Spleen (tissue), 11 donors: Measurements from ENCODE around the gene USP15. TPM values are rescaled to one million over a fixed set of nuclear protein-coding genes. Genes with fewer than 3 reads are reported as not detected.

ENCODE experiments used
- DNase-seq: peaks from one replicate; pipeline ENCODE4 v3.0.0-alpha.2; 2020
- H3K27ac ChIP-seq, 8 donors: fragments of 200-600 bp; sonication (generic) in 7 of 8; 1 replicate in 4 of 8; 2 replicates in 4 of 8; pipeline versions ENCODE4 v1.5.0 to v1.8.0; 2016 to 2021; ENCODE audit warnings: inconsistent platforms in 4 of 8, mild to moderate bottlenecking in 4 of 8, moderate library complexity in 1 of 8
- H3K27me3 ChIP-seq, 7 donors: fragments of 200-600 bp; sonication (generic) in 6 of 7; replicated peaks in 1 of 7; 1 replicate in 4 of 7; 2 replicates in 3 of 7; pipeline versions ENCODE4 v1.5.0 to v1.8.0; 2016 to 2021; ENCODE audit warnings: inconsistent platforms in 3 of 7, mild to moderate bottlenecking in 1 of 7
- H3K36me3 ChIP-seq, 6 donors: fragments of 200-600 bp; sonication (generic) in 5 of 6; 1 replicate in 4 of 6; 2 replicates in 2 of 6; pipeline versions ENCODE4 v1.5.0 to v1.8.0; 2016 to 2021; ENCODE audit warnings: inconsistent platforms in 2 of 6
- H3K4me1 ChIP-seq, 6 donors: fragments of 200-600 bp; sonication (generic) in 5 of 6; 1 replicate in 3 of 6; 2 replicates in 3 of 6; pipeline versions ENCODE4 v1.5.0 to v1.8.0; 2016 to 2021; ENCODE audit warnings: inconsistent platforms in 3 of 6
- H3K4me3 ChIP-seq, 8 donors: fragments of 200-600 bp; sonication (generic) in 7 of 8; 1 replicate in 4 of 8; 2 replicates in 4 of 8; pipeline versions ENCODE4 v1.5.0 to v1.8.0; 2016 to 2021; ENCODE audit warnings: inconsistent platforms in 4 of 8, mild to moderate bottlenecking in 4 of 8, moderate library complexity in 2 of 8
- H3K9me3 ChIP-seq, 8 donors: fragments of 200-600 bp; sonication (generic) in 7 of 8; 1 replicate in 4 of 8; 2 replicates in 4 of 8; pipeline versions ENCODE4 v1.5.0 to v1.8.0; 2016 to 2021; ENCODE audit warnings: inconsistent platforms in 4 of 8
- POLR2A ChIP-seq, 3 donors: fragments of 450-650 bp; IDR thresholded peaks; one replicate each; pipeline ENCODE4 v1.5.1; 2017; ENCODE audit warnings: antibody characterized with exemption in 3 of 3, mild to moderate bottlenecking in 1 of 3
- POLR2AphosphoS5 ChIP-seq, 3 donors: sonication (generic); formaldehyde crosslinking; IDR thresholded peaks; one replicate each; pipeline ENCODE4 v1.5.1; 2017; ENCODE audit warnings: antibody characterized with exemption in 3 of 3
- WGBS, 5 donors: extraction: QIAGEN DNeasy Blood & Tissue Kit in 3 of 5; methylation state at CpG; one replicate each; pipeline versions ENCODE4 v1.1.5 to v1.1.7; 2013 to 2018; 5-methylcytosine and 5-hydroxymethylcytosine counted together
- intact Hi-C: fragments of 100-400 bp; cut with DNase I; formaldehyde crosslinking; loops from one replicate; pipeline ENCODE4 v1.15.0; 2023; ENCODE audit warnings: low total_unique reads
- polyA plus RNA-seq, 3 donors: library from polyadenylated mRNA; stranded (reverse); fragments of 200-250 nt; gene quantifications; one replicate each; pipeline ENCODE4 v1.2.1, GENCODE V29; 2013
- total RNA-seq, 7 donors: library from RNA; depleted of rRNA in 3 of 7; stranded (reverse); fragments of >200 nt in 3 of 7; fragmentation: NEBNext Ultra II Directional in 4 of 7; extraction: Animal tissue kit (Norgen Biotek cat#: 25700) in 4 of 7; gene quantifications; one replicate each; pipeline versions ENCODE4 v1.1.0 to v1.2.1, GENCODE V29; 2016 to 2021
- TF ChIP-seq, protein P1 (sequence below), 11 experiments: fragments of 200-600 bp in 7 of 11; fragments of 450-650 bp in 4 of 11; sonication (generic) in 4 of 11; IDR thresholded peaks in 8 of 11; conservative IDR thresholded peaks in 3 of 11; 1 replicate in 7 of 11; 2 replicates in 4 of 11; pipeline versions ENCODE4 v1.4.0 to v1.8.0; 2016 to 2021; ENCODE audit warnings: antibody characterized with exemption in 11 of 11, inconsistent platforms in 4 of 11, mild to moderate bottlenecking in 1 of 11
- donor health status: healthy with polysubstance abuse.
- donor health status: DM: no; HTN: no; CAD: no; lungs with moderate emphysema.
- donor health status: DM: no; HTN: no; CAD: no.
- donor health status: Bipolar disorder and iron deficiency.
- donor health status: healthy.
- donor health status: DM: no; HTN: no; CAD: no.
- donor health status: DM: yes; HTN: yes; CAD: no.

Gene USP15
- total and polyA plus RNA-seq, 10 donors = 65.3 to 288 (median 162) TPM

DNA sequence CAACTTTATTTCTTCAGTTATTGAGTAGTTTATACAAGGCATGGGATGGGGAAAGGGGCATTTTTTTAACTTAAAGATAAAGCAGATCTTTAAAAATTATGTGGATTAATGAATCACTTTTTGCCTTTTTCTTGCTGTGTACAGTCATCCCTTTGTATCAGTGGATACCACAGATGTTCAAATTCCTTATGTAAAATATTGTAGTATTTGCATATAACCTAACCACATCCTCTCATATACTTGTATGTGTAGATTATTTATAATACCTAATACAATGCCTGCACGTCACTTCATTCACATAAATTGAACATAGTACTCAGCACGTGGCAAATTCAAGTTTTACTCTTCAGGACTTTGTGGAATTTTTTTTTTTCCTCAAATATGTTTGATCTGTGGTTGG, 139.9 kb downstream of the USP15 start:
- no peak for DNase-seq
- intact Hi-C loops = no loop called here
- Histone ChIP-seq H3K27ac (no peak overlapping the region), H3K27me3 (no peaks in the 10 kb centered on the region), H3K4me3 (no peak overlapping the region), H3K4me1 (no peaks in the 10 kb centered on the region), H3K36me3 (peaks cover 0 to 100% (median 68%) of the 10 kb centered on the region in 6 donors), H3K9me3 (no peaks in the 10 kb centered on the region)
- TF ChIP-seq POLR2AphosphoS5 (IDR thresholded peaks at IDR 0.05) = no peak
- TF ChIP-seq, protein P1, sequence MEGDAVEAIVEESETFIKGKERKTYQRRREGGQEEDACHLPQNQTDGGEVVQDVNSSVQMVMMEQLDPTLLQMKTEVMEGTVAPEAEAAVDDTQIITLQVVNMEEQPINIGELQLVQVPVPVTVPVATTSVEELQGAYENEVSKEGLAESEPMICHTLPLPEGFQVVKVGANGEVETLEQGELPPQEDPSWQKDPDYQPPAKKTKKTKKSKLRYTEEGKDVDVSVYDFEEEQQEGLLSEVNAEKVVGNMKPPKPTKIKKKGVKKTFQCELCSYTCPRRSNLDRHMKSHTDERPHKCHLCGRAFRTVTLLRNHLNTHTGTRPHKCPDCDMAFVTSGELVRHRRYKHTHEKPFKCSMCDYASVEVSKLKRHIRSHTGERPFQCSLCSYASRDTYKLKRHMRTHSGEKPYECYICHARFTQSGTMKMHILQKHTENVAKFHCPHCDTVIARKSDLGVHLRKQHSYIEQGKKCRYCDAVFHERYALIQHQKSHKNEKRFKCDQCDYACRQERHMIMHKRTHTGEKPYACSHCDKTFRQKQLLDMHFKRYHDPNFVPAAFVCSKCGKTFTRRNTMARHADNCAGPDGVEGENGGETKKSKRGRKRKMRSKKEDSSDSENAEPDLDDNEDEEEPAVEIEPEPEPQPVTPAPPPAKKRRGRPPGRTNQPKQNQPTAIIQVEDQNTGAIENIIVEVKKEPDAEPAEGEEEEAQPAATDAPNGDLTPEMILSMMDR (IDR thresholded peaks at IDR 0.05 in 8 of 11, conservative IDR thresholded peaks at IDR 0.05 in 3 of 11) = no peak
- no peak for TF ChIP-seq POLR2A (IDR thresholded peaks at IDR 0.05)
- WGBS, 5 donors = 72 to 81% (median 76%) methylated on average over 2 of the region's 2 CpGs

DNA sequence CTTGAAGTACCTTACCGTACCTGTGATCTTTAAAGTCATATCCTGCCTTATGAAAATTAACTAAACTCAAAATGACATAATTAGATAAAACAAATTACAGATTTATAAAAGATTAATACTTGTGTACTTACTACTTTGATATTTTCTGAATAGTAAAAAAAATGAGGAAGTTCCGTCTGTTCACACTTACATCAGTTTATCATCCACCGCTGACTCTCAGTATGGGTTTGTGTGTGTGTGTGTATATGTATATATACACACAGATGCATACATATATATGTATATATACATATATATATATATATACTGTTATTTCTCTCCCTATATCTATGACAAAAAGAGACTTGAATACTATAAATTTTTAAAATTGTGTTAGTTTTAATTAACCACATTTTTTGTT, 141.4 kb downstream of the USP15 start:
- TF ChIP-seq POLR2A (IDR thresholded peaks at IDR 0.05) (no peak), POLR2AphosphoS5 (IDR thresholded peaks at IDR 0.05) (no peak)
- TF ChIP-seq, protein P1 (IDR thresholded peaks at IDR 0.05 in 8 of 11, conservative IDR thresholded peaks at IDR 0.05 in 3 of 11) = no peak
- H3K27me3 ChIP-seq = no peaks in the 10 kb centered on the region
- no peak overlapping the region for H3K4me3 ChIP-seq
- DNase-seq = no peak
- intact Hi-C loops = no loop called here
- no peaks in the 10 kb centered on the region for H3K9me3 ChIP-seq
- no peak overlapping the region for H3K27ac ChIP-seq
- peaks cover 0 to 100% (median 59%) of the 10 kb centered on the region in 6 donors for H3K36me3 ChIP-seq
- no peaks in the 10 kb centered on the region for H3K4me1 ChIP-seq
- WGBS, 5 donors = 57 to 88% (median 67%) methylated on average over 3 of the region's 3 CpGs

DNA sequence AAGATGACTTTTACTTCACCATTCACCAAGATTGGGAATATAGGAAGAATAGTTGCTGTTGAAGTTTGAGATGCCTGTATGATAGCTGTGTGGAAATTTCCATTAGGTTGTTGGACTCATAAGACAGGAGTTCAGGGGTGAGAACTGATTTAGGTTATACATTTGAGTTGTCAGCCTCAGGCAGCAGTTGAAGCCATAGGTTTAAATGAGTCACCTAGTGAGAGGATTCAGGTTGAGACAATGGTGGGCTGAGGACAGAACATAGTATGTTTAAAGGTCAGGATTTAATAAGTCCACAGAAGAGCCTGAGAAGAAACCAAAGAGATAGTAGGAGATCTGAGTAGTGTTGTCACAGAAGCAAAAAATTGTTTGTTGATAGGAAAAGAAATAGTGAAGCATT, 142.8 kb downstream of the USP15 start:
- intact Hi-C loops = no loop called here
- TF ChIP-seq POLR2AphosphoS5 (IDR thresholded peaks at IDR 0.05) = no peak
- TF ChIP-seq, protein P1 (IDR thresholded peaks at IDR 0.05 in 8 of 11, conservative IDR thresholded peaks at IDR 0.05 in 3 of 11) = no peak
- TF ChIP-seq POLR2A (IDR thresholded peaks at IDR 0.05) = no peak
- H3K27me3 ChIP-seq = no peaks in the 10 kb centered on the region
- DNase-seq = no peak
- H3K36me3 ChIP-seq = peaks cover 0 to 97% (median 47%) of the 10 kb centered on the region in 6 donors
- H3K27ac ChIP-seq = no peak overlapping the region
- H3K4me1 ChIP-seq = no peaks in the 10 kb centered on the region
- no peak overlapping the region for H3K4me3 ChIP-seq
- H3K9me3 ChIP-seq = no peaks in the 10 kb centered on the region

DNA sequence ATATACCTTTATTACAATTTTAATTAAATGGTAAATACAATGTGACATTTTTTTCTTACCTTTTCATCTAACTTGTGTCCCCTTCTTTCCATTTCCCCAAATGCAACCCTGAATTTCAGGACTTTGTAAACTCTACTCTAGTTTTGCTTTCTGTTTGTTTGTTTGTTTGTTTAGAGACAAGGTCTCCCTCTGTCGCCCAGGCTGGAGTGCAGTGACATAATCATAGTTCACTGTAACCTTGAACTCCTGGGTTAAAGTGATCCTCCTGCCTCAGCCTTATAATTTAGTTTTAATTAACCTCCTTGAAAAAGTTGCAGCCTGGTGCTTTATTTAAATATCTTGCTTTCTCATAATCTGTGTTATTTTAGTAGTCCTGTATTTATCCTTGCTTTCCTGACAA, 147.4 kb downstream of the USP15 start:
- intact Hi-C loops = no loop called here
- 51 to 79% (median 70%) methylated on average over 1 of the region's 1 CpG for WGBS, 5 donors
- Histone ChIP-seq H3K4me1 (no peaks in the 10 kb centered on the region), H3K36me3 (peaks cover 0 to 60% (median 22%) of the 10 kb centered on the region in 6 donors), H3K4me3 (no peak overlapping the region), H3K27ac (no peak overlapping the region), H3K27me3 (no peaks in the 10 kb centered on the region), H3K9me3 (no peaks in the 10 kb centered on the region)
- TF ChIP-seq POLR2A (IDR thresholded peaks at IDR 0.05) (no peak), POLR2AphosphoS5 (IDR thresholded peaks at IDR 0.05) (no peak)
- TF ChIP-seq, protein P1 (IDR thresholded peaks at IDR 0.05 in 8 of 11, conservative IDR thresholded peaks at IDR 0.05 in 3 of 11) = no peak
- DNase-seq = no peak
